ENCODE results near the gene ZIC3. TPM values are rescaled to one million over a fixed set of nuclear protein-coding genes. Genes with fewer than 3 reads are reported as not detected.

The ZIC3 gene
- polyA plus RNA-seq (2013, experiment 1 of 2) = 36.2 TPM
- 34.3 TPM for polyA plus RNA-seq (2013, experiment 2 of 2)

DNA sequence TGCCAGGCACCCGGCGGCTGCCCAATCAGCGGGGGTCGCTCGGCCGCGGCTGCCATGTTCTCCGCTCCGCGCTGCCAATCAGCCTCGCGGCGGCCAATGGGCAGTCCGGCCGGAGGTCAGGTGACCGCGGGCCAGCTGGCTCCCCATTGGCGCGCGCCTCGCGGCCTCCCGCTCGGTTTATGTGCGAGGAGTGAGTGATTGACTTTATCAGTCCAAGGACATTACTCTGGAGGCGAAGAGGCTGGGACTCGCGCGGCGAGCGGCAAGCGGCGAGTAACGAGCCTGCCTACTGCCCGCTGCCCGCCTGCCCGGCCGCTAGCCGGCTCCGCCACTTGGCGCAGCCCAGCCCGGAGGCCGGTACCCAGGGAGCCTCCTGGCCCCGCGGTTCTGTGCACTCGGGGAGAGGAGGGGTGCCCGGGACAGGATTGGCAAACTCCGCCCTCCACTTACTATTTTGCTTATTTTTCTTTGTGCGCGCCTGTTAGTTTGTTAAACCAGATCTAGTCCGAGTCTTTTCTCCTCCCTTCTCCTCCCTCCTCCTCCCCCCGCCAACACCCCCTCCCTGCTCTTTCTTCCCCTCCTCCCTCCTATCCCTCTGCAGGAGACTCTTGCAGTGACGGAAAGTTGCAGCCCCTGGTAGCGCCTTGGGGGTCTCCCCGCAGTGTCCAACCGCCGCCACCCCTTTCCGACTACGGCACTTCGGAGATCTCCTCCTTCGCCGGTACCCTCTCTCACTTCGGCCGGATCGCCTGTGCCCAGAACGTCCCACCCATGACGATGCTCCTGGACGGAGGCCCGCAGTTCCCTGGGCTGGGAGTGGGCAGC lies at the start of gene ZIC3:
Gene ZIC3, plus strand, starts transcription at position 207 of the 825 bp plus-strand sequence. Its CDS starts 565 bp downstream, at position 772.
- H3K56ac ChIP-seq (ENCODE audit: low read length) = peak within 1 kb of the TSS; percentile 95
- H3K4me1 ChIP-seq (ENCODE audit: control insufficient read depth, low read depth, low read length) = peaks cover 3% of the 10 kb centered on the region
- peak within 1 kb of the TSS; percentile 93 for H3K9ac ChIP-seq (ENCODE audit: low read length)
- H3K27ac ChIP-seq (ENCODE audit: low read depth, low read length) = peak within 1 kb of the TSS; percentile 96
- no peaks in the 10 kb centered on the region for H3K79me1 ChIP-seq (ENCODE audit: low read length)
- H2BK5ac ChIP-seq (ENCODE audit: low read length) = peak within 1 kb of the TSS; percentile 70
- peak within 1 kb of the TSS; percentile 81 for H3K18ac ChIP-seq (ENCODE audit: low read length)
- no peaks in the 10 kb centered on the region for H3K27me3 ChIP-seq (ENCODE audit: insufficient read depth, low read length, poor library complexity)
- peak within 1 kb of the TSS; percentile 29 for H2BK120ac ChIP-seq (ENCODE audit: low read depth, low read length)
- no peak within 1 kb of the TSS for H4K5ac ChIP-seq (ENCODE audit: low read length)
- H3K4me2 ChIP-seq (ENCODE audit: low read length) = peak within 1 kb of the TSS; percentile 77
- peaks cover 36% of the 10 kb centered on the region for H3K79me2 ChIP-seq (ENCODE audit: control insufficient read depth, insufficient read depth, low read length)
- H3K4ac ChIP-seq (ENCODE audit: low read depth, low read length) = peak within 1 kb of the TSS; percentile 38
- WGBS (ENCODE audit: extremely low coverage, insufficient coverage, low lambda C conversion rate) = no CpG with 5 or more reads among the region's 69 CpGs
- H3K23ac ChIP-seq (ENCODE audit: low read length) = peak within 1 kb of the TSS; percentile 94
- H3K36me3 ChIP-seq (ENCODE audit: control insufficient read depth, insufficient read depth, low read length) = no peaks in the 10 kb centered on the region
- DNase-seq = peak; percentile 91
- H2BK15ac ChIP-seq (replicated peaks; ENCODE audit: low read depth) = no peak within 1 kb of the TSS
- no peak within 1 kb of the TSS for H4K8ac ChIP-seq (ENCODE audit: low read depth, low read length)
- H2AK5ac ChIP-seq (ENCODE audit: low read length) = no peak within 1 kb of the TSS
- peak within 1 kb of the TSS; percentile 87 for H3K4me3 ChIP-seq (ENCODE audit: low read length)

DNA sequence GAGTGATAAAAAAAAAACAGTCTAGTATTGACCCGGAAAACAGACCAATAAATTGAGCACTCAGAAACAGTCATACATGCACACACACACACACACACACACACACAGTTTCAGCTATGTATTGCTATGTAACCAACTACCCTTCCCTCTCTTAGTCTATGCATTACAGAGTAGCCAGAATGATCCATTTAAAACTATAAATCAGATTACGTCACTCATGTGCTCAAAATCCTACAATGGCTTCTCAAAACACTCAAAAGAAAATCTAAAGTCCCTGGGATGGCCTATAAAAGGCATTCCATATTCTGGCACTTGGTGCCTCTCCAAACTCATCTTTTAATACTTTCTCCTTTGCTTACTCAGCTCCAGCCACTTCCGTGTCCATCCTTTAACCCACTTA lies 46.5 kb upstream of the ZIC3 start:
- Histone ChIP-seq H3K79me1 (ENCODE audit: low read length) (no peaks in the 10 kb centered on the region), H3K79me2 (ENCODE audit: control insufficient read depth, insufficient read depth, low read length) (no peaks in the 10 kb centered on the region), H3K4me1 (ENCODE audit: control insufficient read depth, low read depth, low read length) (no peaks in the 10 kb centered on the region), H4K5ac (ENCODE audit: low read length) (no peak overlapping the region), H3K27me3 (ENCODE audit: insufficient read depth, low read length, poor library complexity) (no peaks in the 10 kb centered on the region), H3K56ac (ENCODE audit: low read length) (no peak overlapping the region), H4K8ac (ENCODE audit: low read depth, low read length) (no peak overlapping the region), H2AK5ac (ENCODE audit: low read length) (no peak overlapping the region), H2BK120ac (ENCODE audit: low read depth, low read length) (no peak overlapping the region), H3K9ac (ENCODE audit: low read length) (no peak overlapping the region), H3K4ac (ENCODE audit: low read depth, low read length) (no peak overlapping the region), H3K23ac (ENCODE audit: low read length) (no peak overlapping the region), H3K4me2 (ENCODE audit: low read length) (no peak overlapping the region), H3K4me3 (ENCODE audit: low read length) (no peak overlapping the region), H2BK15ac (replicated peaks; ENCODE audit: low read depth) (no peak overlapping the region), H2BK5ac (ENCODE audit: low read length) (no peak overlapping the region), H3K36me3 (ENCODE audit: control insufficient read depth, insufficient read depth, low read length) (no peaks in the 10 kb centered on the region), H3K18ac (ENCODE audit: low read length) (no peak overlapping the region), H3K27ac (ENCODE audit: low read depth, low read length) (no peak overlapping the region)
- WGBS (ENCODE audit: extremely low coverage, insufficient coverage, low lambda C conversion rate) = no CpG with 5 or more reads among the region's 3 CpGs
- no peak for DNase-seq

DNA sequence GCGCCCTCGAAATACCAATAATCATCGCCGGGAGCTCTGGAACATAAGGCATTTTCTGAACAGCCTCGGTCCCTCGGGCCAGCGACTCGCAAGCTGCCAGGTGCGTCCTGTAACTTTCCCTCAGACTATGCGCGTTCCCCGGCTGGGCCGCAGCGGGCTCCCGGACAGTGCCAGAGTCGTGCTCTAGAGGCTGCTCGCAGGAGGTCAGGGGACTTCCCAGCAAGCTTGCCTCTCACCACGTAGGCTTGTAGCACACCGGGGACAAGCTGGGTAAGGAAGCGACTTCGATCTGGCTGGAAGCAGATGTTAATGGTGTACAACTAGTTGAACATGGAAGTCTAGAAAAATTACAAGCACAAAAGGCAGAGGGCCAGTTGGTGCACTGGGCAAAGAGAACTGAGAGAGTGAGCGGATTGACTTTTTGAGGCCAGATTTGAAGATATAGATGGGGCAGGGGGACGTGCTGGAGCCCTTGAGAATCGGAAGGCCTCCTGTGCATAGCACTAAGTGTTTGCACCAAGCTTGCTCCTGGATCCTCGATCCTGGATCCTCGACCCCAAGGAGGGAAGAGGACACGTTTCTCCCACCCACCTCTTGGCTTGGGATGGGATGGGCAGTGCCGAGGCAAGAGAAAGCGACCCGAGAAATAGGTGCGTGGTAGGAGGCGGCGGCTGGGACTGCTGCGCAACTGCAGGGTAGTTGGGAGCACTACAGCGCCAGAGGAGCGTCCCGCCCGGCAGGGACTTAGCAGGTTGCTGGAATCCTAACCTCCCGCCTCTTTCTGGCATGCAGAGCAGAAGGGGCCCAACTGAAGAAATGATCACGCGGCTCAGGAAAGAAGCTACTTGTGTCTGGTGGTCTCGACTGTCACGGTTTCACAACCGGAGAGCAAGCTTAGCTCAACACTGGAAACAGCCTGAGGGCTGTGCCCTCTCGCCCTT lies 19.9 kb upstream of the ZIC3 start:
- H4K5ac ChIP-seq (ENCODE audit: low read length) = no peak overlapping the region
- no peaks in the 10 kb centered on the region for H3K79me1 ChIP-seq (ENCODE audit: low read length)
- H2BK15ac ChIP-seq (replicated peaks; ENCODE audit: low read depth) = no peak overlapping the region
- no peaks in the 10 kb centered on the region for H3K4me1 ChIP-seq (ENCODE audit: control insufficient read depth, low read depth, low read length)
- H3K79me2 ChIP-seq (ENCODE audit: control insufficient read depth, insufficient read depth, low read length) = no peaks in the 10 kb centered on the region
- peak overlapping the region; percentile 29 for H3K9ac ChIP-seq (ENCODE audit: low read length)
- H3K56ac ChIP-seq (ENCODE audit: low read length) = peak overlapping the region; percentile 42
- H2BK5ac ChIP-seq (ENCODE audit: low read length) = no peak overlapping the region
- H2AK5ac ChIP-seq (ENCODE audit: low read length) = no peak overlapping the region
- no CpG with 5 or more reads among the region's 45 CpGs for WGBS (ENCODE audit: extremely low coverage, insufficient coverage, low lambda C conversion rate)
- no peak overlapping the region for H3K4me3 ChIP-seq (ENCODE audit: low read length)
- H3K27ac ChIP-seq (ENCODE audit: low read depth, low read length) = no peak overlapping the region
- peak; percentile 50 for DNase-seq
- H3K4me2 ChIP-seq (ENCODE audit: low read length) = peak overlapping the region; percentile 34
- H4K8ac ChIP-seq (ENCODE audit: low read depth, low read length) = no peak overlapping the region
- H3K18ac ChIP-seq (ENCODE audit: low read length) = no peak overlapping the region
- no peak overlapping the region for H3K4ac ChIP-seq (ENCODE audit: low read depth, low read length)
- H3K27me3 ChIP-seq (ENCODE audit: insufficient read depth, low read length, poor library complexity) = peaks cover 23% of the 10 kb centered on the region
- H2BK120ac ChIP-seq (ENCODE audit: low read depth, low read length) = no peak overlapping the region
- no peaks in the 10 kb centered on the region for H3K36me3 ChIP-seq (ENCODE audit: control insufficient read depth, insufficient read depth, low read length)
- no peak overlapping the region for H3K23ac ChIP-seq (ENCODE audit: low read length)

DNA sequence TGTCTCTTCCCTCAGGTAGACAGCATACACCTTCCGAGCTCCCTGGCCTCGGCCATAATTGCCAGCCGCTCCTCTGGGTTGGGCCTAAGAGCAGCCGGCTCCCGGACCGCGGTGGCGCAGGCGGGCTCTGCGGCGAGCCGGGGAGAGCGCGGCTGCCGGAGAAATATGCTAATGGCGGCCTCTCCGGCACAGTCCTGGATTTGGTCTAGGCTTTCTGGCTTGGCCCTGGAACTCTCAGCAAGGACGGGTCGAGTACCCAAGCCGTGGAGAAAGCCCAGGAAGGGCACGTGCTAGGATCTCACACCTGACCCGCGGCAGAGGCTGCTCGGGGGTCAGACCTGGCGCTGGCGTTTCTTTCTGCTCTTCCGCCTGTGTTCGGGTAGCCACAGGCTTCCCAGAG lies 18.6 kb upstream of the ZIC3 start:
- DNase-seq = peak; percentile 27

DNA sequence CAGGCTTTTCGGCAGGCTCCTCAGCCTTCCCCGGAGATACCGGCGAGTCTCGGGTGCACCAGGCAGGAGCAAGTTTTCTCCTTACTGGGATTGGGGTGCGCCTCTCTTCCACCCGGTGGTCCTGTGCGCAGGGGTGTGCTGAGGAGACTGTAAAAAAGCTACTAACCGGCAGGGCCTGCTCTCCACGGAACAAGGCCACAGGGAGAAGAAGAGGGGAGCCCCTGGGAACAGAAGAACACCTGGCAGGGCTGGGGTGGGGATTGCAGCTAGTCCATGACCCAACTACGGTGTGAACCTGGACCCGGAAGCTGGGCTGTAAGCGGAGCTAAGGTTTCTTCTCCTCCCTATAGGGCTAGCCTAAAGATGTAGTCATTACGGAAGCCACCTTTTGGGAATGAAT lies 17.7 kb upstream of the ZIC3 start:
- Histone ChIP-seq H3K79me2 (ENCODE audit: control insufficient read depth, insufficient read depth, low read length) (no peaks in the 10 kb centered on the region), H2AK5ac (ENCODE audit: low read length) (no peak overlapping the region), H3K36me3 (ENCODE audit: control insufficient read depth, insufficient read depth, low read length) (no peaks in the 10 kb centered on the region), H2BK5ac (ENCODE audit: low read length) (no peak overlapping the region), H3K4me3 (ENCODE audit: low read length) (no peak overlapping the region), H3K79me1 (ENCODE audit: low read length) (no peaks in the 10 kb centered on the region), H3K23ac (ENCODE audit: low read length) (no peak overlapping the region), H3K27ac (ENCODE audit: low read depth, low read length) (no peak overlapping the region), H3K4me1 (ENCODE audit: control insufficient read depth, low read depth, low read length) (no peaks in the 10 kb centered on the region), H4K5ac (ENCODE audit: low read length) (no peak overlapping the region), H3K18ac (ENCODE audit: low read length) (no peak overlapping the region), H3K27me3 (ENCODE audit: insufficient read depth, low read length, poor library complexity) (peaks cover 23% of the 10 kb centered on the region), H3K4ac (ENCODE audit: low read depth, low read length) (no peak overlapping the region), H3K56ac (ENCODE audit: low read length) (peak overlapping the region; percentile 49), H2BK120ac (ENCODE audit: low read depth, low read length) (no peak overlapping the region), H3K4me2 (ENCODE audit: low read length) (peak overlapping the region; percentile 10), H3K9ac (ENCODE audit: low read length) (no peak overlapping the region), H4K8ac (ENCODE audit: low read depth, low read length) (no peak overlapping the region), H2BK15ac (replicated peaks; ENCODE audit: low read depth) (no peak overlapping the region)
- DNase-seq = peak; percentile 26
- WGBS (ENCODE audit: extremely low coverage, insufficient coverage, low lambda C conversion rate) = no CpG with 5 or more reads among the region's 14 CpGs

More for the DNA sequence above, 18.6 kb upstream of the ZIC3 start:
- no peaks in the 10 kb centered on the region for H3K79me1 ChIP-seq (ENCODE audit: low read length)
- H2BK5ac ChIP-seq (ENCODE audit: low read length) = no peak overlapping the region
- H3K56ac ChIP-seq (ENCODE audit: low read length) = peak overlapping the region; percentile 42
- no peak overlapping the region for H2BK15ac ChIP-seq (replicated peaks; ENCODE audit: low read depth)
- no peak overlapping the region for H3K23ac ChIP-seq (ENCODE audit: low read length)
- H3K4ac ChIP-seq (ENCODE audit: low read depth, low read length) = no peak overlapping the region
- H3K36me3 ChIP-seq (ENCODE audit: control insufficient read depth, insufficient read depth, low read length) = no peaks in the 10 kb centered on the region
- no peak overlapping the region for H2BK120ac ChIP-seq (ENCODE audit: low read depth, low read length)
- H3K4me1 ChIP-seq (ENCODE audit: control insufficient read depth, low read depth, low read length) = no peaks in the 10 kb centered on the region
- peak overlapping the region; percentile 41 for H3K18ac ChIP-seq (ENCODE audit: low read length)
- H3K9ac ChIP-seq (ENCODE audit: low read length) = peak overlapping the region; percentile 38
- no peak overlapping the region for H4K8ac ChIP-seq (ENCODE audit: low read depth, low read length)
- H3K27ac ChIP-seq (ENCODE audit: low read depth, low read length) = no peak overlapping the region
- H3K4me2 ChIP-seq (ENCODE audit: low read length) = no peak overlapping the region
- WGBS (ENCODE audit: extremely low coverage, insufficient coverage, low lambda C conversion rate) = no CpG with 5 or more reads among the region's 28 CpGs
- no peaks in the 10 kb centered on the region for H3K79me2 ChIP-seq (ENCODE audit: control insufficient read depth, insufficient read depth, low read length)
- H2AK5ac ChIP-seq (ENCODE audit: low read length) = no peak overlapping the region
- no peak overlapping the region for H3K4me3 ChIP-seq (ENCODE audit: low read length)
- H3K27me3 ChIP-seq (ENCODE audit: insufficient read depth, low read length, poor library complexity) = peaks cover 23% of the 10 kb centered on the region
- H4K5ac ChIP-seq (ENCODE audit: low read length) = no peak overlapping the region

All from mesendoderm (in vitro differentiated cells).